ENCODE results near the gene UBE3B. TPM values are rescaled to one million over a fixed set of nuclear protein-coding genes. Genes with fewer than 3 reads are reported as not detected.

The UBE3B gene
- total RNA-seq, 4 donors from 2014 or later, result 42.4 to 59.2 (median 49.1) TPM

DNA sequence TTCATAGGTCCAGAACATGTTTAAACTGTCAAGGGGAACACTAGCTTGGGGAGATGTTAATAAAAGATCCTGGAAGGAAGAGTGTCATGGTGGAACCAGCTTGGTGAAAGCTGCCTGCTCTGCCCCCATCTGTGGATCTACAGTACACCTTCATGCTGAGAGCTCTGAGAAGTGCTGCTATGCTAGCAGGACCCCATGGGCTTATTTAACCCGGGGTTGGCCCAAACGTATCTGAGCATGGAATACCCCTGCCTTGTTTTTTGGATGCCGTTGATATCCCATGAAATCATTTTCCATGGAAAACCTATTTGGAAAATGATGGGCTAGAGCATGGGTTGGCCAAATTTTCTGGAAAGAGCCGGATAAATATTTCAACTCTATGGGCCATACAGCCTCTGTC lies 14.2 kb downstream of the UBE3B start:
- peaks cover 70 to 100% (median 96%) of the 10 kb centered on the region in 4 donors for H3K36me3 ChIP-seq
- H3K4me1 ChIP-seq, result no peaks in the 10 kb centered on the region
- TF ChIP-seq EP300 (IDR thresholded peaks at IDR 0.05) (no peak), POLR2AphosphoS5 (IDR thresholded peaks at IDR 0.05) (no peak), POLR2A (IDR thresholded peaks at IDR 0.05; ENCODE audit: low read depth) (no peak)
- TF ChIP-seq, protein P1, sequence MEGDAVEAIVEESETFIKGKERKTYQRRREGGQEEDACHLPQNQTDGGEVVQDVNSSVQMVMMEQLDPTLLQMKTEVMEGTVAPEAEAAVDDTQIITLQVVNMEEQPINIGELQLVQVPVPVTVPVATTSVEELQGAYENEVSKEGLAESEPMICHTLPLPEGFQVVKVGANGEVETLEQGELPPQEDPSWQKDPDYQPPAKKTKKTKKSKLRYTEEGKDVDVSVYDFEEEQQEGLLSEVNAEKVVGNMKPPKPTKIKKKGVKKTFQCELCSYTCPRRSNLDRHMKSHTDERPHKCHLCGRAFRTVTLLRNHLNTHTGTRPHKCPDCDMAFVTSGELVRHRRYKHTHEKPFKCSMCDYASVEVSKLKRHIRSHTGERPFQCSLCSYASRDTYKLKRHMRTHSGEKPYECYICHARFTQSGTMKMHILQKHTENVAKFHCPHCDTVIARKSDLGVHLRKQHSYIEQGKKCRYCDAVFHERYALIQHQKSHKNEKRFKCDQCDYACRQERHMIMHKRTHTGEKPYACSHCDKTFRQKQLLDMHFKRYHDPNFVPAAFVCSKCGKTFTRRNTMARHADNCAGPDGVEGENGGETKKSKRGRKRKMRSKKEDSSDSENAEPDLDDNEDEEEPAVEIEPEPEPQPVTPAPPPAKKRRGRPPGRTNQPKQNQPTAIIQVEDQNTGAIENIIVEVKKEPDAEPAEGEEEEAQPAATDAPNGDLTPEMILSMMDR (IDR thresholded peaks at IDR 0.05), result no peak
- intact Hi-C loops (cut with DNase I), result no loop called here
- WGBS, result 90% methylated on average over 4 of the region's 4 CpGs
- no peaks in the 10 kb centered on the region for H3K27me3 ChIP-seq
- no peak overlapping the region for H3K4me3 ChIP-seq
- no peak overlapping the region for H3K27ac ChIP-seq (replicated peaks in 1 of 4)
- H3K9me3 ChIP-seq, result no peaks in the 10 kb centered on the region
- DNase-seq (ENCODE audit: extremely low spot score), result no peak

DNA sequence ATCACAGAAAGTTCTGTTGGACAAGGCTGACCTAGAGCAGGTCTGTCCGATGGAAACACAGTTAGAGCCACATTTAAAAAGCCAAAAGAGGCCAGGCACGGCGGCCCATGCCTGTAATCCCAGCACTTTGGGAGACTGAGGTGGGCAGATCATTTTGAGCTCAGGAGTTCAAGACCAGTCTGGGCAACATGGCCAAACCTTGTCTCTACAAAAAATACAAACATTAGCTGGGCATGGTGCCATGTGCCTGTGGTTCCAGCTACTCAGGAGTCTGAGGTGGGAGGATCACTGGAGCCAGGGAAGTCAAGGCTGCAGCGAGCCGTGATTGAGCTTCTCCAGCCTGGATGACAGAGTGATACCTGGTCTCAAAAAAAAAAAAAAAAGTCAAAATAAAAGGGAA lies 14.9 kb downstream of the UBE3B start:
- Histone ChIP-seq H3K27ac (replicated peaks in 1 of 4) (no peak overlapping the region), H3K4me3 (no peak overlapping the region), H3K9me3 (no peaks in the 10 kb centered on the region), H3K4me1 (no peaks in the 10 kb centered on the region), H3K27me3 (no peaks in the 10 kb centered on the region), H3K36me3 (peaks cover 67 to 100% (median 93%) of the 10 kb centered on the region in 4 donors)
- intact Hi-C loops (cut with DNase I), result no loop called here
- WGBS, result 80% methylated on average over 5 of the region's 5 CpGs
- DNase-seq (ENCODE audit: extremely low spot score), result no peak
- TF ChIP-seq POLR2A (IDR thresholded peaks at IDR 0.05; ENCODE audit: low read depth) (no peak), EP300 (IDR thresholded peaks at IDR 0.05) (no peak), POLR2AphosphoS5 (IDR thresholded peaks at IDR 0.05) (no peak)
- TF ChIP-seq, protein P1 (IDR thresholded peaks at IDR 0.05), result no peak

DNA sequence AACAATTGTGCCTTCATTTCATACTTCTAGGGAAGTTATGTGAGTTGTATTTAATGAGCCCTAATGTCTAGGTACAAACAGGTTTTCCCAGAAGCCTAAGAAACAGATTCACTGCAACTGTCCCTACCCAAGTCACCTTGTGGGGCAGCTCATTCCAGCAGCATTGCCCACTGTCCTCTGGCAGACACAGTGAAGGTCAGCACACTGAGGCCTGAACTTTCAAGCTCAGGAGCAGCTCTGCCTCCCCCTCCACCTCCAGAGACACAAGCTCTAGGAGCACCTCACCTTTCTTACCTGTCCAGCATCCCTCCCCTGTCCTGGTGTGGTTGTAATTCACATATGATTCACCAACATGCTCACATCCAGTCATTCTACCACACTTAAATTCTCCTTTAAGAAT lies 15.7 kb downstream of the UBE3B start:
- H3K9me3 ChIP-seq, result no peaks in the 10 kb centered on the region
- DNase-seq (ENCODE audit: extremely low spot score), result no peak
- intact Hi-C loops (cut with DNase I), result no loop called here
- no peaks in the 10 kb centered on the region for H3K4me1 ChIP-seq
- no peak for TF ChIP-seq POLR2A (IDR thresholded peaks at IDR 0.05; ENCODE audit: low read depth)
- TF ChIP-seq EP300 (IDR thresholded peaks at IDR 0.05), result no peak
- TF ChIP-seq, protein P1 (IDR thresholded peaks at IDR 0.05), result no peak
- TF ChIP-seq POLR2AphosphoS5 (IDR thresholded peaks at IDR 0.05), result no peak
- no peak overlapping the region for H3K4me3 ChIP-seq
- no peaks in the 10 kb centered on the region for H3K27me3 ChIP-seq
- H3K27ac ChIP-seq (replicated peaks in 1 of 4), result no peak overlapping the region
- H3K36me3 ChIP-seq, result peaks cover 67 to 100% (median 93%) of the 10 kb centered on the region in 4 donors

DNA sequence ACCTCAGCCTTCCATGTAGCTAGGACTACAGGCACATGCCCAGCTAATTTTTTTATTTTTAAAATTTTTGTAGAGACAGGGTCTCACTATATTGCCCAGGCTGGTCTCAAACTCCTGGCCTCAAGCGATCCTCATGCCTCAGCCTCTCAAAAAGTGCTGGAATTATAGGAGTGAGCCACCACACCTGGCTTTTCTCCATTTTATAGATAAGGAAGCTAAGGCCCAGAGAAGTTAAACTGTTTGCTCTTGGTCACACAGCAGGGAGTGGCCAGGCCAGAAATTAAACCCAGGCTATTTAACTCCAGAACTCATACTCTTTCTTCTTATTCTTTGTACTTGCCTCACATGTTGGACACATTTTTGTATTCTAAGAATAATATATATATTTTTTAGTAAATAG lies 16.5 kb downstream of the UBE3B start:
- Histone ChIP-seq H3K4me3 (no peak overlapping the region), H3K36me3 (peaks cover 67 to 100% (median 93%) of the 10 kb centered on the region in 4 donors), H3K27ac (replicated peaks in 1 of 4) (no peak overlapping the region), H3K4me1 (no peaks in the 10 kb centered on the region), H3K27me3 (no peaks in the 10 kb centered on the region), H3K9me3 (no peaks in the 10 kb centered on the region)
- WGBS, result 100% methylated on average over 1 of the region's 1 CpG
- no peak for TF ChIP-seq EP300 (IDR thresholded peaks at IDR 0.05)
- TF ChIP-seq POLR2AphosphoS5 (IDR thresholded peaks at IDR 0.05), result no peak
- TF ChIP-seq POLR2A (IDR thresholded peaks at IDR 0.05; ENCODE audit: low read depth), result no peak
- TF ChIP-seq, protein P1 (IDR thresholded peaks at IDR 0.05), result no peak
- intact Hi-C loops (cut with DNase I), result no loop called here
- no peak for DNase-seq (ENCODE audit: extremely low spot score)

DNA sequence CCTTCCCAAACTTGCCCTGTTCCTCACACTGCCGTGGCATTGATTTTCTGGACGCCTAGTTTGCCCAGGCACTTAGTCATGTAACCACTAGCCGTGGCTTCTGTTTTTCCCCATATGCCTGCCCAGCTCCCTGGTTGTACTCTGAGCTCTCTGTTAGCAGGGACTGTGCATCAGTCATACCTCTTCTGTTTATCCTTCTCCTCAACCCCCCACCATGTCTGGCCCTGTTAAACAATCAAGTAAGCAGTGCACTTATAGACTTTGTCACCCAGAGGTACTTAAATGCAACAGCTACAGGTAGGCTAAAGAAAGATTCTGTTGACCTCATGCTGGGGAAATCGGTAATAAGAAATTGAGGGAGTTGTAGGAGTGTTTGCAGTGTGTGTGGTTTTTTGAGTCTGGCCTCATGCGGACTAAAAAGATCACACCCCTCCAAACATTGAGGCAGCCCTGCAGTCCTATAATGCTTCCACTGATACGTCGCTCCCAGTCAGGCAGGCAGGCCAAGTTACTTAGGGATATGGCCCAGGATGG lies 17.0 kb downstream of the UBE3B start:
- Histone ChIP-seq H3K27me3 (no peaks in the 10 kb centered on the region), H3K9me3 (no peaks in the 10 kb centered on the region), H3K36me3 (peaks cover 67 to 100% (median 93%) of the 10 kb centered on the region in 4 donors), H3K4me3 (no peak overlapping the region), H3K27ac (replicated peaks in 1 of 4) (no peak overlapping the region), H3K4me1 (no peaks in the 10 kb centered on the region)
- intact Hi-C loops (cut with DNase I), result no loop called here
- DNase-seq (ENCODE audit: extremely low spot score), result no peak
- WGBS, result 92% methylated on average over 7 of the region's 7 CpGs
- no peak for TF ChIP-seq POLR2A (IDR thresholded peaks at IDR 0.05; ENCODE audit: low read depth)
- TF ChIP-seq POLR2AphosphoS5 (IDR thresholded peaks at IDR 0.05), result no peak
- TF ChIP-seq, protein P1 (IDR thresholded peaks at IDR 0.05), result no peak
- TF ChIP-seq EP300 (IDR thresholded peaks at IDR 0.05), result no peak
